Measurements from ENCODE around the gene PAX3. TPM values are rescaled to one million over a fixed set of nuclear protein-coding genes. Genes with fewer than 3 reads are reported as not detected.

The PAX3 gene
- total RNA-seq, 1 donor from 2014 or later = not detected

GRCh38 chr2:222309766-222310165 lies 11.0 kb upstream of the PAX3 start:
- no peak for FAIRE-seq
- no peak for TF ChIP-seq CTCF (IDR thresholded peaks at IDR 0.05; ENCODE audit: insufficient read depth, low read length, severe bottlenecking)
- H3K4me3 ChIP-seq (ENCODE audit: low read depth, low read length) = no peak overlapping the region
- no peak for DNase-seq (ENCODE audit: low read depth)
- no peaks in the 10 kb centered on the region for H3K36me3 ChIP-seq (ENCODE audit: control insufficient read depth, insufficient read depth, low read length)
- H3K27me3 ChIP-seq (ENCODE audit: control insufficient read depth, insufficient read depth, low read length) = peaks cover 85% of the 10 kb centered on the region

- H3K36me3 ChIP-seq (ENCODE audit: control insufficient read depth, insufficient read depth, low read length) = no peaks in the 10 kb centered on the region
- DNase-seq (ENCODE audit: low read depth) (no peak), FAIRE-seq (no peak)
- no peak for TF ChIP-seq CTCF (IDR thresholded peaks at IDR 0.05; ENCODE audit: insufficient read depth, low read length, severe bottlenecking)
- peaks cover 89% of the 10 kb centered on the region for H3K27me3 ChIP-seq (ENCODE audit: control insufficient read depth, insufficient read depth, low read length)
- no peak overlapping the region for H3K4me3 ChIP-seq (ENCODE audit: low read depth, low read length)
These were observed 10.6 kb upstream of the PAX3 start for GRCh38 chr2:222309361-222309760.

- FAIRE-seq (no peak), DNase-seq (ENCODE audit: low read depth) (no peak)
- Histone ChIP-seq H3K36me3 (ENCODE audit: control insufficient read depth, insufficient read depth, low read length) (no peaks in the 10 kb centered on the region), H3K27me3 (ENCODE audit: control insufficient read depth, insufficient read depth, low read length) (peaks cover 92% of the 10 kb centered on the region), H3K4me3 (ENCODE audit: low read depth, low read length) (no peak overlapping the region)
- no peak for TF ChIP-seq CTCF (IDR thresholded peaks at IDR 0.05; ENCODE audit: insufficient read depth, low read length, severe bottlenecking)
These were observed 9.4 kb upstream of the PAX3 start for GRCh38 chr2:222307978-222308730.

GRCh38 chr2:222307143-222307756 lies 8.5 kb upstream of the PAX3 start:
- Histone ChIP-seq H3K4me3 (ENCODE audit: low read depth, low read length) (no peak overlapping the region), H3K36me3 (ENCODE audit: control insufficient read depth, insufficient read depth, low read length) (no peaks in the 10 kb centered on the region), H3K27me3 (ENCODE audit: control insufficient read depth, insufficient read depth, low read length) (peaks cover 92% of the 10 kb centered on the region)
- no peak for TF ChIP-seq CTCF (IDR thresholded peaks at IDR 0.05; ENCODE audit: insufficient read depth, low read length, severe bottlenecking)
- FAIRE-seq = no peak
- no peak for DNase-seq (ENCODE audit: low read depth)

- FAIRE-seq (no peak), DNase-seq (ENCODE audit: low read depth) (no peak)
- Histone ChIP-seq H3K36me3 (ENCODE audit: control insufficient read depth, insufficient read depth, low read length) (no peaks in the 10 kb centered on the region), H3K27me3 (ENCODE audit: control insufficient read depth, insufficient read depth, low read length) (peaks cover 92% of the 10 kb centered on the region), H3K4me3 (ENCODE audit: low read depth, low read length) (no peak overlapping the region)
- no peak for TF ChIP-seq CTCF (IDR thresholded peaks at IDR 0.05; ENCODE audit: insufficient read depth, low read length, severe bottlenecking)
These were observed 7.8 kb upstream of the PAX3 start for GRCh38 chr2:222306393-222307142.
